HG03354 (cell line): Measurements from ENCODE around the gene SRGAP3.

Source experiments
- ATAC-seq: cut with Tn5 transposase; IDR thresholded peaks from one replicate; pipeline ENCODE4 v1.9.1; 2021; ENCODE audit warnings: mild to moderate bottlenecking; ENCODE audit not compliant: unreplicated experiment, poor library complexity, severe bottlenecking

Gene SRGAP3

DNA sequence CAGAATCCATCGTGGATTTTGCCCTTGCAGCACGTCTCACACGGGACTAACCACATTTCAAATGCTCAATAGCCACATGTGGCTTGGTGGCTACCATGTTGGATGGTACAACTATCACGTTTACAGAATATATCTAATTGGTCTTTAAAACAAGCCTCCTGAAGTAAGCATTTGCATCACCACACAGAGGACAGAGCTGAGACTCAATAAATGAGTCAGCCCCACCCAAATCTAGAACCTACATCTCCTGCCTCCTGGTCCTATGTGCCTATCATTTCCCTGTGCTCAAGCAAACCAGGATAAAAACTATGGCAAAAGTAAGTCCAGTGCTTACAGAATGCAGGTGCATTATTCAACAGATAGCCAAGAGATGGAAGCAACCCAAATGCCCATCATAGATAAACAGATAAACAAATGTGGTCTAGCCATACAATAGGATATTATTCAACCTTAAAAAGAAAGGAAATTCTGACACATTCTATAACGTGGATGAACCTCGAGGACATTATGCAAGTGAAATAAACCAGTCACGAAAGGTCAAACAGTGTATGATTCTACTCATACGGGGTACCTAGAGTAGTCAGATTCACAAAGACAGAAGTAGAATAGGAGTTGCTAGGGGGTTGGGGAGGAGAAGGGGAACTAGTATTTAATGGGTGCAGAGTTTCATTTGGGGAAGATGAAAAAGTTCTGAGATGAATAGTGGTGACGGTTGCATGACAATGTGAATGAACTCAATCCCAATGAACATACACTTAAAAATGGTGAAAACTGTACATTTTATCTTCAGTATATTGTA, 43.9 kb downstream of the SRGAP3 start:
- ATAC-seq, result no peak

DNA sequence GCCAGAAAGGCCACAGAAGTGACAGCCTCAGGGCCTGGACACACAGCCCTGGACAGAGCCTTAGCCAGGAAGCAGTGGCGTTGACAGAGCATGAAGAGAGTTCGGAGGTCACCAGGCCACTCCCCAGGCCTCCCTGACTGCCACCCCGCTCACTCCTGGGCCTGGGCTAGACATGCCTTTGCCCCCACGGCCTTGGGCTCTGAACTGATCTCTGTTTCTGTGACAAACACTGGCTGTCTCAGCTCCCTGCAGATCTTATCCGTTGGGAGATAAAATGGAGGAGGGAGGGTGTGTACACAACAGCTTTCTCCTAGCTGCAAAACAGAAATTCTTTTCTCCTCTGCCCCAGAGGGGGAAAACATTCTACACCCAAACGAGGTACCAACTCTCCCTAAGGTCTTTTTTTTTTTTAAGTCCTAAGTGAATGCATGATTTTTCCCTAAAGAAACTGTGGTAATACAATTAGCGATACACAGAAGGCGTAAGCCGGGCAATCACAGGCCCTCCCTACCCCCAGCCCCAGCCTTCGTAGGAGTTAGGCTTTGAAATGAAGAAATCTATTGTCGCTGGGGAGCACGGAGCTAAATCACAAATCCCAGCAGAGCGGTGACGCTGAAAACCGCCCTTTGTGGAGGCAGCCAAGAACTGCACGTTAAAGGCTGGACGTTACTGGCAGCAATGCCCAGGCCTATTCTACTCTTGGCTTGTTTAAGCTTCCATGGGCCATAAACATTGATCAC, 45.0 kb downstream of the SRGAP3 start:
- no peak for ATAC-seq

DNA sequence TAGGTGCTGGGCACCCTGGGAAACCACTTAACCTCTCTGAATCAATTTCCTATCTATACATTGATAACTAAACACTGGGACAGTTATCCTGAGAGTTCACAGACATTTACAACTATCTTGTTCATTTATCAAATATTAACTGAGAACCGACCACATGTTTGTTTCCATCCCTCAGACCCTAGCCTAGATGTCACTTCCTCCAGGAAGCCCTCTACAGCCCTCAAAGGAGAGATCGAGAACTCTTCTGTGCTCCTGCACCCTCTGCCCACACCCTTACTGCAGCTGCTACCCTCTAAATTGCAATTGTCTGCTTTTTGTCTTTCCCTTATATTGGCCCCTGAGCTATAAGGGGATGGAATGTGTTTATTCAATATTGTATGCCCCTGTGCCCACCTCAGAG, 46.1 kb downstream of the SRGAP3 start:
- ATAC-seq, result no peak

DNA sequence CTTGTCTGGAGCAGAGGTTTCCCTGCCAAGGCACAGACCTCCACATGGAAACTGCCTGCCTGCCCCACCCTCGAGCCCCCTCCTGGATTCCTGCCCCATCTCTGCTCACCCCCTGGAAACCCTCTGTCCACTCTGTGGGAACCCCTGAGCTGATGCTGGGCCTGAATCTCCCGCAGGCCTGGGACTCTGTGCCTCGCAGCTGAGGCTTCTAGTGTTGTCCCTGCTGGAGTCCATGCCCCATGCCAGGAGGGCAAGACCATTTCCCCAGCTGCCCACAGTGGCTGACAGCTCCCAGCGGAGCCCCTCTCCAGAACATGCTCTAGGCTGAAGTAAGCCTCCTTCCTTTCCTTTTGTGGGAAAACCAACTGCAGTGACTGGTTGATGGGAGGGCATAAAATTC, 46.9 kb downstream of the SRGAP3 start:
- no peak for ATAC-seq

DNA sequence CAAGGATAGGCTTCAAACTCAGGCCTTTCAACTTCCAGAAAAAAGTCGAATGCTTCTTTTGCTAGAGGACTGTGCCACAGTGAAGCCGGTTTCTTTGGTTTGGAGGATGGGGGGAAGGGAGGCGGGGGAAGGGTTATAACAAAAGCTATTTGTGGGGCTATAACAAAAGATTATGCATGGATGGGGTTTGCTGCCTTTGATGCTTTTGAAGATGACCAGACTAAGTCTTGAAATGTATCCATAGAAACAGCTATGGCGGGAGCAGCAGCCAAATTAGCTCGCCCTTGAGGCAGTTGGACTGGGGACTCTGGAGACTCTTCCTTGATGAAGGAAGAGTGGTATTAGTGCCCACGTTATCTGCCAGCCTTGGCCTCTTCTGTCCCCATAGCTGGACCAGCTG, 47.5 kb downstream of the SRGAP3 start:
- ATAC-seq, result no peak

DNA sequence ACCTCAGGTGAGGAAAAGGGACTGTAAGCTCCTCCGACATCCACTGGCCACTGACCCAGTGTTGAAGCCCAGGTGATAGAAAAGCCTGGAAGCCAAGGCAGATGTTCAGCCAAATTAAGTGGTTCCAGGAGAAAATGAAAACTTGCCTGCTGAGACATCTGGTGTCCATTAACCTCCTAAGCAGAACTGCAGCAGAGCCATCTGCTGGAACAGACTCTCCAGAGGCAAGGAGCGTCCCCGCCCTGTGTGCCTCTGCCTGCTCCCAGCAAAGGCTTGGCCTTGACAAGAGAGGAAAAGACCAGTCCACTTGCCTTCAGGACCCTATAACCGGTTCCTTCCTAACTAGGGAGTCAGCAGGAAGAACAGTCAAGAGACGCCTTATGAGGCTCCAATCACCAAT, 48.2 kb downstream of the SRGAP3 start:
- no peak for ATAC-seq

DNA sequence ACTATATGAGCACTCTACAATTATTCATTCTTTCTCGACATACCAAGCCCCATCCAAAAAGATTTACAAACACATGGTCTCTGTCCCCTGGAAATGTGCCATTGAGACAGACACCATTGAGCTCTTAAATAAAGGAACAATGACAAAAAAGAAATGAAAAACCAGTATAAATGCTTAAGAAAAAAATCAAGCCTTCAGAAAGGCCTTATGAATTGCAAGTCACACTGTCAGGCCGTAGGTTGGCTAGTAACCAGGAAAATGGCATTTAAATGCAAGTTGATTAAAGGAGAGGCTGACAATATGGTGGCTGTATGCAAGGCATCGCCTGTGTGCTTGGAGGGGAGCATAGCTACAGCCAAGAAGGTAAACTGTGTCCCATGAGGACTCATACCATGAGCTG, 49.7 kb downstream of the SRGAP3 start:
- ATAC-seq, result no peak

DNA sequence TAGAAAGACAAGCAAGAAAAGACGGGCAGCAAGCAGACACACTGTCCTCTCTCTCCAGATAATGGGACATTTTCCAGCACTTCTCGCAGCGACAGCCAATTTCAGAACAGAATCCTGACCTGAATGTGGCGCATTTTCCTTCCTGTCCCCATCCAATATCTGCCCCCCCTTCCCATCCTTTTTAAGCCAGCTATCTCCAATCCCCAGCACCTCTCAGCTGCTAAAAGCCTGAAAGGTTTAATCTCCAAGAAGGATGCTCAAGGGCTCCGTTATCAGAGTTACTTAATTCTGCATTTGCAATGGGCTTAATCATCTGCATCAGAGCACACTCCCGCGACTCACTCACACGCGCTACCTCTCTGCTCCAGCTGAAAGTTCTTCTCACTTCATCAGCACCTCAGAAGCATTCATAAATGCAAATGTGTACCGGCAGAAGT, 50.5 kb downstream of the SRGAP3 start:
- no peak for ATAC-seq

DNA sequence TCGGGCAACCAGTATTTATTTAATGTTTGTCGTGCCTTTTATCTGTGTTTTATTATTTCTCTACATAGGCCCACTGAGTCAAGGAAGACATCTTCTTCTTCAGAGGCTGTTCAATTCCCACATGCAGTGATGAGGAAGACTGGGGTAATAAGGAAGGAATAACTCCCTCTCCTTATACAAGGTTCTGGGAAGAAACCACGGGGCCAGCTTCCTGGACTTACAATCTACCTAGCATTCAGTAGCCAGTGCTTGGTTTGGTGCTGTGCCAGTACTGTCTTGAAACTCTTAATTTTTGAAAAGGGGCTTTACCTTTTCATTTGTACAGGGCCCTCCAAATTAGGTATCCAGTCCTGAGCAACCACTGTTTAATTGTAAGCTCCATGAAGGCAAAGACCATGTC, 51.2 kb downstream of the SRGAP3 start:
- ATAC-seq, result no peak

DNA sequence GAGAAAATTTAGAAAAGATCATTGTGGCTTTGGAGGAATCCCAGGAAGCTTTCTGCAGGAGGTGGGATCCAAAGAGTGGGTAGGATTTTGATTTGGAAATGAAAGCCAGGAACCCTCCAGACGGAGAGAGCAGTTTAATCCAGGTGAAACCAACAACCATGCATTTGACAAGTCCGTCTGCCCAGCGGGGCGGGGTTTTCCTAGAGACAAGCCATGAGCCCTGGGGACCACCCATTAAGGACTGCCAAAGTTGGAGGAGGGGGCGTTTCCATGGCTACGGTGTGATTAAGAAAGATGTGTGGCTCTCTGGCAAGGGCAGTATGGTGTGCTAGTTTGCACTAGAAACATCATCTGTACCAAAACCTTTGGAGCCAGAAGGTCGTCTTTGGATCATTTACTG, 53.4 kb downstream of the SRGAP3 start:
- no peak for ATAC-seq

DNA sequence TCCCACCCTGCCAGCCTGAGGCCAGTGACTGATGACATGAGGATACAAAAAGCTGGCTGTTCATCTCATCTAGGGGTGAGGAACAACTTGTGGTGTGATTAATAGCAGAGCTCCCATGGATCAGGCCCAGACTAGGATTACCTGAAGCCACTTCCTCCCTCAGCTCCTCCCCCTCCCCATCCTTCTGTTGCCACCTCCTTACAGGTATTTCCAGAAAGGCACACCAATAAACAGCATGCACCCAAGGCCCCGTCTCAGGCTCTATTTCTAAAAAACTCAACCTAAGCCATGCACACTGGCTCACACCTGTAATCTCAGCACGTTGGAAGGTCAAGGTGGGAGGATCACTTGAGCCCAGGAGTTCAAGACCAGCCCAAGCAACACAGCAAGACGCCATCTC, 54.1 kb downstream of the SRGAP3 start:
- no peak for ATAC-seq

DNA sequence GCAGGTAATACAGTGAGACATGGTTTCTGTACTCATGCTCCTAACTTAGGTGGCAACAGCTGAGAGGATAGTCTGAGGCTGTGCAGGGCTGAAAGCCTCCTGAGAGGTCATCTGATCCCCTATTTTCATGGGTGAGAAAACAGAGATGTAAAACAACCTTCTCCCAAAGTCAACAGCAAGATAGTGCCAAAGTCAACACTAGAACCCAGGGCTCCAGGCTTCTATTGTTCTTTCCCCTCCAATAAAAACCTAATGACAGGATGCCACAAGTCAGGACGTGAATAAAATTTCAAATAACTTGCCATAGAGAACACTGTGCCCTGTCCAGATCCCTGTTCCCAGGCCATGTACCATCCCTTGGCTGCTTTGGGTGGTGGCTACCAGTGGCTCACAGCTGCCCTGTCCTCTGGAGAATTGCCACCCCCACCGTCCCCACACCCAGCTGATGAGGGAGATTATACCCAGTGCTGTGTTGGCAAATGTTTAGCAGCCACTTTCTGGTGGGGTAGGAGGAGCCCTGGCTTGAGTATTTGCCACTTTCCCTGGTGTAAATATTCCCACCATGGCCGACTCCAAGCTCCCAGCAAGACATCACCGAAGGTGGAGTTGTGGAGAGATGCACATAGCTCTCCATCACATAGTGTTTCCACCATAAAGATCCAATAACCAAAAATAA, 54.8 kb downstream of the SRGAP3 start:
- no peak for ATAC-seq

DNA sequence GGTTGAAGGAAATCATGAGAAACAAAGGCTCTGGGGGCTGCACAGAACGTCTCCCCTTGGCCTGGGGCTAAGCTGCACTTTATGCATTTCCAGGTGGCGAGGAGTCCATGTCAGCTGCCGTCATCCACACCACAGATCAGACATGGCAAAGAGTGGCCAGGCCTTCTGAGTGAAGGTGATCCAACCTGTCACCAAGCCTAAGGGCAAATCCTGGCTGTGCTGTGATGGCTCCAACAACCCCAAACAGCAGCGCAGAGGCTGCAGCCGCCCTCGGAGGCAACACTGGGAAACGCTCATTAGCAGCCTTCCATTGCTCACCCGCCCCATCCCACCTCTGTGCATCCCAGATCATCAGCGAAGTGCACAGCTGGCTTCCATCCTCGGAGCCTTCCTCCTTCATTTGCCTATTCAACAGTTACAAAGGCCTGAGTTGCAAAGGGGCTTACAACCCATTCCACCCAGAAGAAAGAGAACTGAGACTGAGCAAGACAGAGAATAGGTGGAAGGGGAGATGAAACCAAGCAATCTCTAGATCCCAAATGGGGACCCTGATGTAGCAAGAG, 55.7 kb downstream of the SRGAP3 start:
- ATAC-seq, result no peak

DNA sequence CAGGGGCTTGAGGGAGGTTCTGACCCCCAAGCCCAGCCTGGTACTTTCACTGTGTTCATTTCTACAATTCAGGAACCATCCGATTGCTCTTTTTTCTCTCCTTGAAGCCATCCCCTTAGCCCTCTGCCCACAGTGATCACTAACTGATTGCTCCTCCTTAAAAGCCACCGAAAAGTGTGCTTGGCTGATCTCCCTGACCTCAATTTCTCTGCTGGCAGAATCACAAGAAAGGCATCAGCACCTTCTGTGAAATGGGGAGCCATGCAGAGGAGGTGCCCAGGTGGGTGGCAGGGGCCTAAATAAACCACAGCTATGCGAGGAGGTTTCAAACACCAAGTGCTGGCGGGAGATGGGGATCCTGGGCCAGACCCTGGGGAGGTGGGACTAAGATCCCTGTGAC, 56.2 kb downstream of the SRGAP3 start:
- ATAC-seq, result no peak

DNA sequence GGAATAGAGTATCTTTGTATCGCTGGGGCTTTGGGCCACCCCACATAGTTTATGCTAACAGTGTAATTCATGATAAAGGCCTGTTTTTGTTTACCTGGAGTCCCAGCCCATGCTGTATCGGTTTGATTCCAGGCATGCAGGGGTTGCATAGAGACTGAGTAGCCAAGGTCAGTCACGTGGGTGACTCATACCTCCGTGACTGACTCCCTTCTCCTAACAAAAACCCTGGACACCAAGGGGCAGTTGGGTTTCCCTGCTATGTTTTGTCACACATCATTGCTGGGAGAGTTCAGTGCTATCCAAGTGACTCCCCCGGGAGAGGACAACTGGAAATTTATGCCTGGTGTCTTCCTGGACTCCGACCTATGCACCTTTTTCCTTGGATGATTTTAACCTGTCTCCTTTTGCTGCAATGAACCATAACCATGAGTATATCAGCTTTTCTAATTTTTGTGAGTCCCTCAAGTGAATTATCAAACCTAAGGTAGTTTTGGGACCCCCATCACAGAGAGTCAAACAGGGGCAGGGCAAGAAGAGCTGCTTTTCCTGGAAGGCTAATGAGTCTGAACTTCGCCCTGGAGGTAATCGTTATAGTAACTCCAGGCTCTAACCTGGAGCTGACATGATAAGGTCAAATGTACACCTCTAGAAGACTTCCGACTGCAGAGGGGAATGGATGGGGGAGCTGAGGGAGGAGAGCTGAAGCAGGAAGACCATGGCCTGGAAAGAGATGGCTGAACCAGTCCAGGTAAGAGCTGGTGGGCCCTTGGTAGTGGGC, 57.0 kb downstream of the SRGAP3 start:
- ATAC-seq, result no peak

DNA sequence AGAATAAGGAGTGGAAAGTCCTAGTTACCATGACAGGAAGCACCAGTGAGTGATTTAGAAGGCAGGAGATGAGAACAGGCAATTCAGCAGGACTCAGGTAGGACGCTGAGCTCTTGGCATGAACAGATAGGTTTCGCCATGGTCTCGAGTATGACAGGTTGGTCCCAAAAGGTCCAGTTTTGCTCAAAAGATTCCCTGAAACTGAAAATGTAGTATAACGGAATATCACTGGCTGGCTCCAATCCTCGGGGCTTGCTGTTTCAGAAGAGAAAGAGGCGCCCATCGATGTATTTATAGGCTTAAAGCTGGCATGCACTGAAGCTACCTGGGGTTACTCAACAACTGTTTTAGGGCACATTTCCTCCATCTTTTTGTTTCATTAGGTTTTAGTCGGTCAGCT, 59.2 kb downstream of the SRGAP3 start:
- ATAC-seq, result no peak

DNA sequence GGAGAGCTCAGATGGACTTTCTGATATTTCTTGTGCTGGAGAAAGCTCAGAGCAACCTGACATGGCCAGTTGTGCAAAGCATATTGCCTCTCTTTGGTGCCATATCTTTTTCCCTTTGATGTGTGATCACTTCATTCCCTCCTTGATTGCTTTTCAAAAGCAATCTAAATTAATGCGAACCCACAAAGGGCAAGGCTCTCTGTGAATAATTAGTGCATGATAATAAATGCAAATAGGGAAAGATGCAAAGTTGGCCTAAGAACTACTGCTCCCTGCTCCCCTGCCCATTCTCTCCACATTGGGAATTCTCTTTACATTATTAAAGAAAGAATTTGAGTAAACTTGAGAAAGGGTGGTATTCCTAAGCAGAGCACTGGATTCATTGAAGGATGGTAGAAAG, 60.9 kb downstream of the SRGAP3 start:
- no peak for ATAC-seq

DNA sequence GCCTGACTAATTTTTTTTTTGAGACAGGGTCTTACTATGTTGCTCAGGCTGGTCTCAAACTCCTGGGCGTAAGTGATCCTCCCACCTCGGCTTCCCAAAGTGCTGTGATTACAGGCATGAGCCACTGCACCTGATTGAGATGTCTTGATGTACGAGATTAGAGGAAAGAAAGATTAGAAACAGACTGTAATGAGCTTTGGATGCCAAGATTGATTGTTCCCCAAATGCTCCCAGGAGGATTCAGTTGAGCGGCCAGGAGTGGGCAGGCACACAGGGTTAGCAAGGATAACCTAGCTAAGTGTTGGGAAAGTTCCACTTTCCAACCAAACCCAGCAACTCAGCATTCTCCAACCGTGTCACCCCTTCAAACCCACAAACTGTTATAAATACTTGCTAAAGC, 63.7 kb downstream of the SRGAP3 start:
- no peak for ATAC-seq

DNA sequence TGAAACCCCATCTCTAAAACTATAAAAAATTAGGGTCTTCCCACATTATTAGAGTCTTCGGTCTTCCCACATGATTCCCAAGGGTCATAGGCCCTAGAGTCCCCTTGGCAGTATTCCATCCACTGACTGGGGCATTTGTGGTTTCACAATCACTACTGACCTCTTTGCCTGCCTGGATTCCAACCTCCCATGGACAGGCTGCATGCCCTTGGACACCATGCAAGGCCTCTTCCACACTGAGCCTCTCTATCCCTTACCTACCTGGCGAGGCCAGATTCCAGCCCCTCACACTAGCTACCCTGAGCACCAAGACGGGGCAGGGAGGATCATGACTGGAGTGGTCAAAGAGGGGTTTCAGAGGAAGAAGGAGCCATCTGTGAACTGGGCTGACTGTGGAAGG, 64.4 kb downstream of the SRGAP3 start:
- no peak for ATAC-seq

DNA sequence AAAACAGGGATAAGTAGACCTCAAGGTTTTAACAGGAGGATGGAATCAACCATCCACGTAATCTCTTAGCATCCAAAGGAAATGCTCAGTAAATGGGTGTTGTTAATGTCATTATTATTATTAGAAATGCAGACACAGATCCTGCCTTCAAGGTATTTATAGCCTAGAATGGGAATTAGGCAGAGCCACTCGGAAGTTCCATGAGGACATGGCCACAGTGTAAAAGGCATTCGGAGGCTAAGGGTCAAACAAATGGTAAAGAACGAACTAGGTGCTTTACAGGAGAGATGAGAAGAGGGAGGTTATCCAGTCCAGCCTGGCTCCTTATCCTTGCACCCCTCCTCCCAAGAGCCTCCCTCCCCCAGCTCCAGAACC, 65.0 kb downstream of the SRGAP3 start:
- ATAC-seq, result no peak
